K562 (cell line): Measurements from ENCODE around the gene FMN2. TPM values are rescaled to one million over a fixed set of nuclear protein-coding genes. Genes with fewer than 3 reads are reported as not detected.

Experiments used
- ATAC-seq: fragments of 200-7000 bp; cut with Tn5 transposase; 3 replicates; pipeline ENCODE4 v1.9.1; 2020; ENCODE audit warnings: moderate library complexity
- BruUV-seq: library from RNA; stranded (reverse); fragments of 400-500 nt; replicated peaks from 2 replicates; lab custom pipeline; 2021; lab: Mats Ljungman, UMichigan
- CTCF ChIA-PET: fragments of 300-600 bp; formaldehyde crosslinking; extraction: SDS; loops from one replicate; lab custom pipeline; 2021; ENCODE audit warnings: low intra/inter-chr PET ratio; lab: Yijun Ruan, JAX
- POLR2A ChIA-PET: fragments of 300-600, 350-650 bp; sonication (Branson Sonifier 250); formaldehyde crosslinking; extraction: SDS; loops from one replicate; lab custom pipeline; 2021; ENCODE audit warnings: antibody characterized with exemption, inconsistent platforms; lab: Yijun Ruan, JAX
- DNase-seq, 4 experiments: peaks; one replicate each; pipeline versions ENCODE4 v3.0.0 to v3.0.0-alpha.2; 2011 to 2018; ENCODE audit warnings: low spot score in 3 of 4, mixed read lengths in 3 of 4; ENCODE audit errors: extremely low read depth in 1 of 4
- FAIRE-seq: peaks from 2 replicates; lab custom pipeline; 2011; peaks lifted over from hg19 to GRCh38; lab: Jason Lieb, UNC
- H2AFZ ChIP-seq: 2 replicates; pipeline ENCODE4 v1.6.0; 2011; ENCODE audit warnings: low read depth, low read length, control low read depth, inconsistent platforms
- H3K27ac ChIP-seq: fragments of 200-600 bp; 3 replicates; pipeline ENCODE4 v1.8.0; 2011; ENCODE audit warnings: low read depth, mild to moderate bottlenecking, control low read depth, inconsistent platforms, low read length, moderate library complexity, mixed read lengths; ENCODE audit errors: extremely low read depth
- H3K27me3 ChIP-seq, 2 experiments: fragments of 300-600 bp in 1 of 2; 2 replicates in 1 of 2; 3 replicates in 1 of 2; pipeline versions ENCODE4 v1.6.0 to v1.8.0; 2011; ENCODE audit warnings: inconsistent platforms in 2 of 2, low read length in 2 of 2, mild to moderate bottlenecking in 1 of 2, mixed read lengths in 1 of 2, moderate library complexity in 1 of 2; ENCODE audit not compliant: control insufficient read depth in 2 of 2, insufficient read depth in 2 of 2
- H3K36me3 ChIP-seq: fragments of 300-600 bp; 3 replicates; pipeline ENCODE4 v1.8.0; 2011; ENCODE audit warnings: mild to moderate bottlenecking, low read length, inconsistent platforms; ENCODE audit not compliant: control insufficient read depth, insufficient read depth
- H3K4me1 ChIP-seq, 2 experiments: fragments of 200-600 bp in 1 of 2; replicated peaks in 1 of 2; 2 replicates in 1 of 2; 3 replicates in 1 of 2; pipeline versions ENCODE4 v1.5.1 to v1.8.0; 2011; ENCODE audit warnings: inconsistent platforms in 2 of 2, low read length in 2 of 2, mild to moderate bottlenecking in 1 of 2, mixed read lengths in 1 of 2, moderate library complexity in 1 of 2; ENCODE audit not compliant: control insufficient read depth in 2 of 2, insufficient read depth in 2 of 2
- H3K4me2 ChIP-seq: 2 replicates; pipeline ENCODE4 v1.6.1; 2011; ENCODE audit warnings: low read length, control low read depth, inconsistent platforms, mixed read lengths; ENCODE audit not compliant: insufficient read depth
- H3K4me3 ChIP-seq: fragments of 200-600 bp; sonication (generic), shearing (Covaris generic); 2 replicates; pipeline ENCODE4 v1.5.1; 2016; ENCODE audit warnings: control low read depth, inconsistent platforms
- H3K79me2 ChIP-seq: fragments of 200-600 bp; 3 replicates; pipeline ENCODE4 v1.8.0; 2011; ENCODE audit warnings: low read length, inconsistent platforms; ENCODE audit not compliant: control insufficient read depth, insufficient read depth
- H3K9ac ChIP-seq, 2 experiments: 2 replicates each; pipeline versions ENCODE4 v1.6.0 to v1.6.1; 2011; ENCODE audit warnings: low read depth in 2 of 2, low read length in 2 of 2, control low read depth in 1 of 2, inconsistent platforms in 1 of 2, mild to moderate bottlenecking in 1 of 2, mixed read lengths in 1 of 2; ENCODE audit not compliant: insufficient read depth in 1 of 2
- H3K9me1 ChIP-seq: one replicate; pipeline ENCODE4 v1.6.0; 2011; ENCODE audit warnings: inconsistent platforms, mild to moderate bottlenecking, low read length, moderate library complexity; ENCODE audit not compliant: control insufficient read depth, insufficient read depth
- H3K9me3 ChIP-seq: replicated peaks from 2 replicates; pipeline ENCODE4 v1.5.1; 2011; ENCODE audit warnings: low read depth, low read length, inconsistent platforms; ENCODE audit not compliant: control insufficient read depth, insufficient read depth
- H4K20me1 ChIP-seq: replicated peaks from 2 replicates; pipeline ENCODE4 v1.6.1; 2011; ENCODE audit warnings: low read length, inconsistent platforms, mixed read lengths; ENCODE audit not compliant: control insufficient read depth, insufficient read depth
- SFPQ ChIP-seq: fragments of 200-400 bp; formaldehyde crosslinking; IDR thresholded peaks from 2 replicates; pipeline ENCODE4 v1.6.1; 2017; ENCODE audit warnings: mild to moderate bottlenecking, low read depth, low read length, moderate library complexity
- XRCC4 ChIP-seq: IDR thresholded peaks from one replicate; pipeline ENCODE4 v1.6.1; 2011; ENCODE audit not compliant: insufficient read depth, insufficient read length; ENCODE audit errors: extremely low read depth
- XRCC5 ChIP-seq: fragments of 200-400 bp; formaldehyde crosslinking; IDR thresholded peaks from 2 replicates; pipeline ENCODE4 v1.6.1; 2017; ENCODE audit warnings: low read depth, mild to moderate bottlenecking, low read length
- ZHX1 ChIP-seq: fragments of 150-350 bp; conservative IDR thresholded peaks from 2 replicates; pipeline ENCODE4 v1.6.1; 2014; ENCODE audit warnings: low read length
- ZNF384 ChIP-seq: IDR thresholded peaks from 2 replicates; pipeline ENCODE4 v1.6.1; 2012; ENCODE audit warnings: low read depth, low read length, improper control_type of control experiment
- ZNF41 ChIP-seq: fragments of 250-450 bp; sonication (Bioruptor Pico); conservative IDR thresholded peaks from 2 replicates; pipeline ENCODE4 v1.4.0; 2020; ENCODE audit warnings: mild to moderate bottlenecking
- ZNF695 ChIP-seq: fragments of 450-650 bp; formaldehyde crosslinking; IDR thresholded peaks from 2 replicates; pipeline ENCODE4 v1.4.0; 2020; ENCODE audit warnings: mild to moderate bottlenecking, moderate library complexity
- ZNF780A ChIP-seq: fragments of 250-450 bp; sonication (Bioruptor Pico); IDR thresholded peaks from 2 replicates; pipeline ENCODE4 v1.5.0; 2021; ENCODE audit warnings: mild to moderate bottlenecking
- WGBS: fragments of 100-300 bp; shearing (Covaris generic); methylation state at CpG from one replicate; pipeline ENCODE4 v1.1.6; 2016; ENCODE audit warnings: low coverage, mixed read lengths; ENCODE audit not compliant: insufficient coverage; ENCODE audit errors: missing lambda C conversion rate; 5-methylcytosine and 5-hydroxymethylcytosine counted together
- in situ Hi-C: fragments of 300-500 bp; cut with MboI; formaldehyde crosslinking; loops from 4 replicates; pipeline ENCODE4 v1.15.0; 2018; ENCODE audit warnings: inconsistent platforms, mixed read lengths
- intact Hi-C: fragments of 100-400 bp; cut with micrococcal nuclease; formaldehyde crosslinking; loops from 2 replicates; pipeline ENCODE4 v1.14.2; 2022
- polyA plus RNA-seq, 8 experiments: library from polyadenylated mRNA; depleted of rRNA in 4 of 8; stranded (reverse) in 5 of 8; unstranded in 3 of 8; fragments of >200 nt; fragmentation: Nextera tagmentation in 2 of 8; fragmentation: Illumina TruSeq in 1 of 8; extraction: Ambion mirVana in 2 of 8; extraction: Trizol in 1 of 8; gene quantifications; 2 replicates each; pipeline versions ENCODE4 v1.2.1 to v1.2.3, GENCODE V29; 2011 to 2014; ENCODE audit warnings: inconsistent platforms in 1 of 8, missing spikeins in 1 of 8
- total RNA-seq, 7 experiments: library from RNA; depleted of rRNA in 6 of 7; stranded (reverse); fragments of >200 nt in 6 of 7; fragmentation: Illumina TruSeq in 2 of 7; extraction: Trizol in 2 of 7; gene quantifications; 2 replicates each; pipeline versions ENCODE4 v1.2.1 to v1.2.3, GENCODE V29; 2011 to 2021; ENCODE audit warnings: low replicate concordance in 1 of 7
- TF ChIP-seq, protein P1 (sequence below), 2 experiments: fragments of 450-650 bp in 1 of 2; sonication (generic) in 1 of 2; formaldehyde crosslinking in 1 of 2; IDR thresholded peaks; 2 replicates each; pipeline versions ENCODE4 v1.7.1 to v1.9.0; 2016 to 2022; ENCODE audit warnings: inconsistent platforms in 1 of 2, mild to moderate bottlenecking in 1 of 2, missing genetic modification reagents in 1 of 2

Gene FMN2
- total and polyA plus RNA-seq, 9 of the 15 experiments (the other 6 are each of a cell fraction or from before 2014, with no cell fraction given), result 0.15 to 0.45 (median 0.16) TPM; not detected in 3

- CTCF ChIA-PET, result no interaction called here
- no peak overlapping the region for H3K4me2 ChIP-seq
- H3K36me3 ChIP-seq, result no peaks in the 10 kb centered on the region
- POLR2A ChIA-PET, result no interaction called here
- no peaks in the 10 kb centered on the region for H3K27me3 ChIP-seq
- intact Hi-C loops (no loop called here), in situ Hi-C loops (no loop called here)
- no peak for DNase-seq
- no peak for FAIRE-seq
- H3K4me3 ChIP-seq, result no peak overlapping the region
- no TSS peak for BruUV-seq
- 0% methylated on average over 6 of the region's 6 CpGs for WGBS
- H3K79me2 ChIP-seq, result no peaks in the 10 kb centered on the region
- no peaks in the 10 kb centered on the region for H3K9me1 ChIP-seq
- no peaks in the 10 kb centered on the region for H3K9me3 ChIP-seq
- no peak overlapping the region for H3K9ac ChIP-seq
- H2AFZ ChIP-seq, result no peak overlapping the region
- no peak for ATAC-seq
- H4K20me1 ChIP-seq, result no peaks in the 10 kb centered on the region
- no peak overlapping the region for H3K27ac ChIP-seq
- no peaks in the 10 kb centered on the region for H3K4me1 ChIP-seq
- TF ChIP-seq ZNF780A (CRISPR knock-in tag), result no peak
- TF ChIP-seq XRCC4, result no peak
- no peak for TF ChIP-seq ZHX1
- no peak for TF ChIP-seq SFPQ
- TF ChIP-seq ZNF41, result no peak
- no peak for TF ChIP-seq XRCC5
- TF ChIP-seq, protein P1, sequence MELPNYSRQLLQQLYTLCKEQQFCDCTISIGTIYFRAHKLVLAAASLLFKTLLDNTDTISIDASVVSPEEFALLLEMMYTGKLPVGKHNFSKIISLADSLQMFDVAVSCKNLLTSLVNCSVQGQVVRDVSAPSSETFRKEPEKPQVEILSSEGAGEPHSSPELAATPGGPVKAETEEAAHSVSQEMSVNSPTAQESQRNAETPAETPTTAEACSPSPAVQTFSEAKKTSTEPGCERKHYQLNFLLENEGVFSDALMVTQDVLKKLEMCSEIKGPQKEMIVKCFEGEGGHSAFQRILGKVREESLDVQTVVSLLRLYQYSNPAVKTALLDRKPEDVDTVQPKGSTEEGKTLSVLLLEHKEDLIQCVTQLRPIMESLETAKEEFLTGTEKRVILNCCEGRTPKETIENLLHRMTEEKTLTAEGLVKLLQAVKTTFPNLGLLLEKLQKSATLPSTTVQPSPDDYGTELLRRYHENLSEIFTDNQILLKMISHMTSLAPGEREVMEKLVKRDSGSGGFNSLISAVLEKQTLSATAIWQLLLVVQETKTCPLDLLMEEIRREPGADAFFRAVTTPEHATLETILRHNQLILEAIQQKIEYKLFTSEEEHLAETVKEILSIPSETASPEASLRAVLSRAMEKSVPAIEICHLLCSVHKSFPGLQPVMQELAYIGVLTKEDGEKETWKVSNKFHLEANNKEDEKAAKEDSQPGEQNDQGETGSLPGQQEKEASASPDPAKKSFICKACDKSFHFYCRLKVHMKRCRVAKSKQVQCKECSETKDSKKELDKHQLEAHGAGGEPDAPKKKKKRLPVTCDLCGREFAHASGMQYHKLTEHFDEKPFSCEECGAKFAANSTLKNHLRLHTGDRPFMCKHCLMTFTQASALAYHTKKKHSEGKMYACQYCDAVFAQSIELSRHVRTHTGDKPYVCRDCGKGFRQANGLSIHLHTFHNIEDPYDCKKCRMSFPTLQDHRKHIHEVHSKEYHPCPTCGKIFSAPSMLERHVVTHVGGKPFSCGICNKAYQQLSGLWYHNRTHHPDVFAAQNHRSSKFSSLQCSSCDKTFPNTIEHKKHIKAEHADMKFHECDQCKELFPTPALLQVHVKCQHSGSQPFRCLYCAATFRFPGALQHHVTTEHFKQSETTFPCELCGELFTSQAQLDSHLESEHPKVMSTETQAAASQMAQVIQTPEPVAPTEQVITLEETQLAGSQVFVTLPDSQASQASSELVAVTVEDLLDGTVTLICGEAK (IDR thresholded peaks at IDR 0.05), result no peak
- TF ChIP-seq, protein P1 (CRISPR knock-in tag; IDR thresholded peaks at IDR 0.05), result no peak
- no peak for TF ChIP-seq ZNF695 (CRISPR knock-in tag)
- no peak for TF ChIP-seq ZNF384
Observed at GRCh38 chr1:240329443-240329842, 237.8 kb downstream of the FMN2 start.
